Measurements from ENCODE around the gene SMYD3.

The SMYD3 gene

DNA sequence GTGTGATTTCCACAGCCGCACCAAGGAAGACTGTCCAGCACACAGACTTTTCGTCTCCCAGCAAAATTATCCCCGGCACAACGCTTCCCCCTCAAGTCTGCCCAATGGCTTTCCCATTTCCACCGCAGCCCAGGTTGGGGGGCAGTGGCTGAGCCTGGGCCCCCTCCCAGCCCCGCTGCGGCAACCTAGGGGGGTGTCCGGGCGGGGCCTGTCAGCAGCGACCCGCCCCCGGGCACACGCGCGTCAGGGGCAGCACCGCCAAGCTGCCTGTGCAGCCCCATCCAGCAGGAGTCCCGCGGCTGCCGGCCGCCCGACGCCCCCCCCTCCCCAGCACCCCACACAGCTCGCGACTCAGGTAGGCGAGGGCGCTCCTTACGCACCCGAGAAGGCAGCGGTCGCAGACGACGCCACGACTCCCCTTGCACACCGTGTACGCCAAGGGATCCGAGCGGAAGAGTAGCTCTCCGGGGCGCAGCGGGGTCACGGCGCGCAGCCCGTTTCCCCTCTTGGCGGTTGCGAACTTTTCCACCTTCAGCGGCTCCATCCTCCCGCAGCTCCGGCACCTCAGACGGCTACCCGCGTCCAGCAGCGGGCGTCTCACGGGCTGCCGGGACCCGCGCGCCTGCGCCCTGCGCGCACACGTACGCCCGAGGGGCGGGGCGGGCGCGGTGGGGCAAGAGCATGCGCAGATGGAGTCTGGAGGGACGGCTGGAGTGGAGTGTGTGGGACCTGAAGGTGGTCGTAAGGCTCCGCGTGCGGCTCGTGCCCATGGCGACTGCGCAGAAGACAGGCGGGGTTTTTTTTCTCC, at the start of gene SMYD3:
Gene SMYD3 (minus strand): TSS at position 606 of the 808 bp plus-strand sequence.
- DNase-seq: no peak

- DNase-seq: no peak
These were observed 47.1 kb upstream of the SMYD3 start for GRCh38 chr1:246554201-246554600.

- no peak for DNase-seq
These were observed 45.0 kb upstream of the SMYD3 start for GRCh38 chr1:246552110-246552509.

DNA sequence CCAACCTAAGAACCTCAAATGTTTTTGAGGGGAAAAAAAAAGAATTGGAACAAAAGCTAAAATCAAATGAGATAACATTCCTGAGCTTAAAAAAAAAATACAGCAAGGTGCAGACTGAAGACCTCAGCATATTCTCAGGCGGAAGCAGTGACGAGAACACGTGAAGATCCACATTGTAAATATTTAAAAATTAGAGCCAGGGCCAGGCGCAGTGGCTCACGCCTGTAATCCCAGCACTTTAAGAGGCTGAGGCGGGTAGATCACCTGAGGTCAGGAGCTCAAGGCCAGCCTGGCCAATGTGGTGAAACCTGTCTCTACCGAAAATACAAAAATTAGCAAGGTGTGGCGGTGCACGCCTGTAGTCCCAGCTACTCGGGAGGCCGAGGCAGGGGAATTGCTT, 43.3 kb upstream of the SMYD3 start:
- no peak for DNase-seq

GRCh38 chr1:246549665-246550064, 42.6 kb upstream of the SMYD3 start:
- DNase-seq: no peak

GRCh38 chr1:246544001-246544400, 36.9 kb upstream of the SMYD3 start:
- DNase-seq: no peak

GRCh38 chr1:246540738-246541491, 33.8 kb upstream of the SMYD3 start:
- DNase-seq: no peak

DNA sequence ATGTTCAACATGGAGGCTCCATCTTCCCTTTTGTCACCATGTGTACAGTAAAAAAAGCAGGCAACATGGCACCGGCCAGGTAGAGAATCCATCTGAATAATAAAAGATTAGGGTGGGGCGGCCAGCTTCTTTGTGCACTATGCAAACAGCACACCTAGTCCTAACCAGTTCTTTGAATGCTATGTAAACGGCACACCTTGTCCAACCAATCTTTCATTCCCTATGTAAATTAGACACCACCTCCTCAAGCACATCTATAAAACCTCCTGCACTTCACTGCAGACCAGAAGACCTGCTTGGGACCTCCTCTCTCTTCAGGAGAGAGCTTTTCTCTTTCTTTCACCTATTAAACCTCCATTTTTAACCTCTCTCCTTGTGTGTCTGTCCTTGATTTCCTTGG, 30.8 kb upstream of the SMYD3 start:
- no peak for DNase-seq

- no peak for DNase-seq
These were observed 30.4 kb upstream of the SMYD3 start for GRCh38 chr1:246537441-246537840.

- no peak for DNase-seq
These were observed 27.0 kb upstream of the SMYD3 start for GRCh38 chr1:246534114-246534513.

DNA sequence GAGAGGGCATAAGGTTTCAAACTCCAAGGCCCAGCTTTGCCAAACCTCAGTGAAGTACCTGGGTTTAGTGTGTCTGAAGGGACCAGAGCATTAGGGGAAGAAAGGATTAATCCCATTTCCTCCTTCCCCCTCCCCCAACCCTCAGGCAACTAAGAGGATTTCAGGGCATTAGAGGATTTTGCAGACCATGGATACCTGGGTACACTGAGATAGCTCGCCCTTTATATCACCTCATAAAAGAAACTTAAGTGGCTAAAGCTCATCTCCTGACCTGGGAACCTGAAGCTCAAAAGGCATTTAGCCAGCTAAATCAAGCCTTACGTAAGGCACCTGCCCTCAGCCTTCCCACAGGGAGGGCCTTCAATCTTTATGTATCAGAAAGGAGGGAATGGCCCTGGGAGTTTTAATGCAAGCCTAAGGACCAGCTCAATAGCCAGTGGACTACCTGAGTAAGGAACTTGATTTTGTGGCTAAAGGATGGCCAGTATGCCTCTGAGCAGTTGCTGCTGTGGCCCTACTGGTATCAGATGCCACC, 26.4 kb upstream of the SMYD3 start:
- no peak for DNase-seq

DNA sequence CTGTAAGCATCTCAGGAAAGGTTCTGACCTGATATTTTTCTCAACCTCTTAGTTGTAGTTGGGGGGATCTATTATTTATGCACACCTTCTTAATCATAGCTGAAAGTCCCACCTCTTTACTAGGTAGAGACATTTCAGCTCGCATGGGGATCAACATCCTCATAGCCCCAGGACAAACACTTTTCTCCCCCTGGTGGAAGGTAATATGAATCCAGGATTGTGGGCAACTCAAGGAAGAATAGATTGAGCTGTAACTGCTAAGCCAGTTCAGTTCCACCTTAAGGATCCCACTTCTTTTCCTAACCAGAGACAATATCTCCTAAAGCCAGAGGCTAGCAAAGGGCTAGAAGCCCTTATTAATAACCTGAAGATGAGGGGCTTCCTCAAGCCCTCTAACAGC, 25.4 kb upstream of the SMYD3 start:
- no peak for DNase-seq

- no peak for DNase-seq
These were observed 23.4 kb upstream of the SMYD3 start for GRCh38 chr1:246530482-246530881.

GRCh38 chr1:246528933-246529731, 22.1 kb upstream of the SMYD3 start:
- no peak for DNase-seq

DNA sequence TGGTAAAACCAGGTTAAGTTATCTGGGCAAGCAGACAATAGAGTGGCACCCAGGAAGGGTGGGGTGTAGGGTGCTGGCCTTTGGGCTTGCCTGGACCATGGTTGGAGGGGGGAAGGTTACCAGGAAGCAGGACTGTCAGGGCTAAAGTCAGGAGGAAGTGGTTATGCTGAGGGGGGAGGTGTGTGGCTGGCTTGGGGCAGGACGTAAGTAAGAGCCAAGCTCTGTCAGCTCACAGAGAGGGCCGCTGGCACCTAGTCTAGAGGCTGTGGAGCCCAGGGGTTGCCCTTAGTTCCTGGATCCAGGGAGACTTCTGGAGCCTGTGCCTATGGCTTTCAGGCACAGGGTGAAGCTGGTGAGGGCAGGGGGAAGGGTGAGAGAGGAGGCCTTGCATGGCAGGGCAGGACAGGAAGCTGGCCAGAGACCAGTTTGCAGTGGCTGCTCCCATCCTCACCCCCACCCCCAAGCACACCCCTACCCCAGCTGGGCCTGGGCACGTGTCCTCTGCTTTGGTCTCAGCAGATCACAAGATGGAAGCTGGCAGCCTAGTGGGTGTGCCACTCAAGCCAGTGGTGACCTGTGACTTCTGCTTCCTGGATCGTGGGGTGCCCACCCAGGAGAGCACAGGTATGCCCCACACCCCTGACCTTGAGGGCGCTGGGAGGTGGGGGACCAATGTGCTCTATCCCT, 20.5 kb upstream of the SMYD3 start:
- no peak for DNase-seq

DNA sequence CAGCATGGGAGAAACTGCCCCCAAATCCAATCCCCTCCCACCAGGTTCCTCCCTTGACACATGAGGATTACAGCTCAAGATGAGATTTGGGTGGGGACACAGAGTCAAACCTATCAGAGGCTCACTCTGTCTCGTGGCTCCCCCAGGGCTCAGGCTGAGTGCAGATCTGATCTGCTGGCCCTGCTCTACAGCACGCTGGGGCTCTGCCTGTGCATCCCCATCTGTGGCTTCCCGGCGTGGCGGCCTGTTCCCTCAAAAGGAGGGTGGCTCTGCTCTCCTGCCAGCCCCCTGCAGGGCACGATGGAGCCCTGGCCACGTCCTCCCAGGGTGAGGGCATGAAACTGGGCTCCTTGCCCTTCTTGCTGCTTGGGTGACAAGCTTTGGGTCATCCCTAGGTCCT, 19.8 kb upstream of the SMYD3 start:
- DNase-seq: no peak

- no peak for DNase-seq
These were observed 19.3 kb upstream of the SMYD3 start for GRCh38 chr1:246526380-246526779.

- DNase-seq: no peak
These were observed 12.4 kb upstream of the SMYD3 start for GRCh38 chr1:246519514-246519913.

DNA sequence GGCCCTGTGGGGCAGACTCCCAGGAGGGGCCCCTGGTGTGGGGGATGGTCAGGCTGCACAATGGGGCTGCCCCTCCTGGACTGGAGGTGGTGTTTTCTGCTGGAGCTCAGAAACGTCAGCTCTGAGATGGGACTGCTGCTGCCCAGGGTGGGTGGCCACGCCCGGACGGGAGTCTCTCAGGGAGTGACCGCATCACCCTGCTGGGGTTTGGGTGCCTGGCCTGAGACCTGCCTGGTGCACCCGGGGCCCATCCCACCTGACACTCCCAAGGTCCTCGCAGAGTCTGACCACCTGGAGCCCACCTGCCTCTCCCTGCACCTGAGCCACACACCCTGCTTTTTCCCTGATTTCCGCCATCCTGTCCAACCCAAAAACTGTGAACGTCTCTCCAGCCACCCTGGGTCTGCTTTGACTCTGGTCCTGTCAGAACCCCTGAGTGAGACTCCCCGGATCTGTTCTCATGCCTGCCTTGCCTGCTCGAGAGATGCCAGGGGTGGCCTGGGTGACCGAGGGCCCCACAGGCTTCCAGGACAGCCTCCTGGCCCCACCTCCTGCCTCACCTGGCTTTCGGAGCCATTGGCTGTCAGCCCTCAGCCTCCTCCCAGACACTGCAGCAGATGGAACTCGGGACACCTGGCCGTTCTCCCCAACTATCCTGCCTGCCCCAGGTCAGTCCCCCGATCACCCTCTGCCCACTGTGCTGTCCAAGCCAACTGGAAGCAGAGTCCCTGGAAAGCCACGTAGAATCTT, 11.6 kb upstream of the SMYD3 start:
- no peak for DNase-seq

- no peak for DNase-seq
These were observed 10.3 kb upstream of the SMYD3 start for GRCh38 chr1:246517391-246517790.

- no peak for DNase-seq
These were observed 9.0 kb upstream of the SMYD3 start for GRCh38 chr1:246516126-246516525.
